ENCODE data around the gene PRDM2. TPM values are rescaled to one million over a fixed set of nuclear protein-coding genes. Genes with fewer than 3 reads are reported as not detected.

PRDM2 gene
- total RNA-seq, 4 donors from 2014 or later = 34.7 to 70.1 (median 53.0) TPM

- peaks cover 0 to 16% (median 5%) of the 10 kb centered on the region in 4 donors for H3K4me1 ChIP-seq
- peak in 1 of 3 donors; percentile 39 for DNase-seq
- H3K4me3 ChIP-seq = no peak overlapping the region
- no peaks in the 10 kb centered on the region for H3K27me3 ChIP-seq
- H3K9me3 ChIP-seq = no peaks in the 10 kb centered on the region
- no peaks in the 10 kb centered on the region for H3K36me3 ChIP-seq
- H3K27ac ChIP-seq = no peak overlapping the region
- no peak for TF ChIP-seq POLR2A (IDR thresholded peaks at IDR 0.05)
- TF ChIP-seq, protein P1, sequence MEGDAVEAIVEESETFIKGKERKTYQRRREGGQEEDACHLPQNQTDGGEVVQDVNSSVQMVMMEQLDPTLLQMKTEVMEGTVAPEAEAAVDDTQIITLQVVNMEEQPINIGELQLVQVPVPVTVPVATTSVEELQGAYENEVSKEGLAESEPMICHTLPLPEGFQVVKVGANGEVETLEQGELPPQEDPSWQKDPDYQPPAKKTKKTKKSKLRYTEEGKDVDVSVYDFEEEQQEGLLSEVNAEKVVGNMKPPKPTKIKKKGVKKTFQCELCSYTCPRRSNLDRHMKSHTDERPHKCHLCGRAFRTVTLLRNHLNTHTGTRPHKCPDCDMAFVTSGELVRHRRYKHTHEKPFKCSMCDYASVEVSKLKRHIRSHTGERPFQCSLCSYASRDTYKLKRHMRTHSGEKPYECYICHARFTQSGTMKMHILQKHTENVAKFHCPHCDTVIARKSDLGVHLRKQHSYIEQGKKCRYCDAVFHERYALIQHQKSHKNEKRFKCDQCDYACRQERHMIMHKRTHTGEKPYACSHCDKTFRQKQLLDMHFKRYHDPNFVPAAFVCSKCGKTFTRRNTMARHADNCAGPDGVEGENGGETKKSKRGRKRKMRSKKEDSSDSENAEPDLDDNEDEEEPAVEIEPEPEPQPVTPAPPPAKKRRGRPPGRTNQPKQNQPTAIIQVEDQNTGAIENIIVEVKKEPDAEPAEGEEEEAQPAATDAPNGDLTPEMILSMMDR (IDR thresholded peaks at IDR 0.05) = no peak
These were observed 64.8 kb downstream of the PRDM2 start for GRCh38 chr1:13764588-13765332.

GRCh38 chr1:13766592-13767564 is 66.9 kb downstream of the PRDM2 start:
- DNase-seq = no peak
- H3K4me3 ChIP-seq = no peak overlapping the region
- H3K27me3 ChIP-seq = no peaks in the 10 kb centered on the region
- TF ChIP-seq POLR2A (IDR thresholded peaks at IDR 0.05) = no peak
- TF ChIP-seq, protein P1 (IDR thresholded peaks at IDR 0.05) = no peak
- peaks cover 0 to 16% (median 4%) of the 10 kb centered on the region in 4 donors for H3K4me1 ChIP-seq
- no peak overlapping the region for H3K27ac ChIP-seq
- H3K9me3 ChIP-seq = no peaks in the 10 kb centered on the region
- H3K36me3 ChIP-seq = no peaks in the 10 kb centered on the region

DNA sequence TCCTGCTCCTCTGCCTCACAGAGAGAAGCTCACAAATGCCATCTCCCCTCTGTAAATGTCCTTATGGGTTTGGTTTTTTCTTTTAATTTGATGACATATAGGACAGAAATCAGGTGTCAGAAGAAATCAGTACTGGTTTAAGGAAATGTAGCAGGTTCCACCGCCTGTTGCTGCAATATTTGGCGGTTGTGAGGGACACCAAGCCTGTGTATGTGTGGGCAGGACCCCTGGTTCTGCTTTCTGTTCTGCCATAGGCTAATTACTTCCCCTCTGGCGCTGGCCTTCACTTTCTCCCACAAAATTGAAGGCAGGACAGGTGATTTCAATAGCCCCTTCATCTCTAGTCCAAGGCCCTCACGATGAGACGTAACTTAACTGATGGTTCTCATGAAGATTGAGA is 69.2 kb downstream of the PRDM2 start:
- Histone ChIP-seq H3K4me3 (no peak overlapping the region), H3K27ac (no peak overlapping the region), H3K9me3 (no peaks in the 10 kb centered on the region), H3K27me3 (no peaks in the 10 kb centered on the region), H3K36me3 (peaks cover 0 to 7% (median 0%) of the 10 kb centered on the region in 3 donors), H3K4me1 (peaks cover 0 to 8% (median 0%) of the 10 kb centered on the region in 4 donors)
- no peak for DNase-seq
- TF ChIP-seq POLR2A (IDR thresholded peaks at IDR 0.05) = no peak
- TF ChIP-seq, protein P1 (IDR thresholded peaks at IDR 0.05) = no peak

DNA sequence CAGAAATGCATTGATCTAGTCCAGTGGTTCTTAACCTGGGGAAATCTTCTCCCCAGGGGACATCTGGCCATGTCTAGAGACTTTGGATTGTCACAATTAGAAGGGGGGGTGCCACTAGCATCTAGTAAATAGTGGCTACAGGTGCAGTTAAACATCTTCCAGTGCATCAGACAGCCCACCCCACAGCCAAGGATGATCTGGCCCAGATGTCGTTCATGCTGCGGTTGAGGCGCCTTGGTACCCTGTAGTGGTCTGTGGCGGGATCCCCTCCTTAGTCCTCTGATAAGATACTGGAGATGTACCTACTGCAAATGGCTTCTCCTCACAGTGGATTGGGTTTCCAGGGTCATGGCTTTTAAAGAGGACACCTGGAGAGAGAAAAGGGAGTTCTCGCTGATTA is 69.8 kb downstream of the PRDM2 start:
- no peak overlapping the region for H3K27ac ChIP-seq
- no peak for TF ChIP-seq POLR2A (IDR thresholded peaks at IDR 0.05)
- TF ChIP-seq, protein P1 (IDR thresholded peaks at IDR 0.05) = no peak
- peaks cover 0 to 7% (median 0%) of the 10 kb centered on the region in 3 donors for H3K36me3 ChIP-seq
- H3K4me3 ChIP-seq = no peak overlapping the region
- no peaks in the 10 kb centered on the region for H3K27me3 ChIP-seq
- no peak for DNase-seq
- H3K4me1 ChIP-seq = peaks cover 0 to 2% (median 0%) of the 10 kb centered on the region in 4 donors
- no peaks in the 10 kb centered on the region for H3K9me3 ChIP-seq

DNA sequence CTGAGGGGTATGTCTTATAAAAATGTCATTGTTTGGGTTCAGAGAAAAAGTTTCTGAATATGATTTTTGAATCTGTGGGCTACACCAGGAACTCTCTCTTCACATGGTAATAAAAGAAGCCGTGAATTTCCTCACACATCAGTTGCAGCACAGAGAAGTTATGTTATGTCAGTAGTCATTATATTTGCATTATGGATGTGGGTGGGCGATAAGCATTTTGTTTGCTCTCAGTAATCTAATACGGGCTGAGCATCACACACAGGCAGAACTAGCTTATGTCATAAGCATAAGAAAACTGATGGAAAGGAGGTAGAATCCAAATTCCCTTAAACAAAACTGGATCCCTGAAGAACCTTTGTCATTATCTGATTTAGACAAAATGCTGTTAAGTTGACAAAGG is 70.8 kb downstream of the PRDM2 start:
- no peak for DNase-seq
- Histone ChIP-seq H3K36me3 (peaks cover 0 to 12% (median 0%) of the 10 kb centered on the region in 3 donors), H3K4me1 (no peaks in the 10 kb centered on the region), H3K4me3 (no peak overlapping the region), H3K9me3 (no peaks in the 10 kb centered on the region), H3K27me3 (no peaks in the 10 kb centered on the region), H3K27ac (no peak overlapping the region)
- TF ChIP-seq, protein P1 (IDR thresholded peaks at IDR 0.05) = no peak
- TF ChIP-seq POLR2A (IDR thresholded peaks at IDR 0.05) = no peak

All from Peyer's patch (tissue), 4 donors.